RWPE2 (cell line): Measurements from ENCODE around the gene C20orf204.
A peak's percentile ranks its signal among the peaks of the same experiment; 100 is the strongest.

Experiments
- ATAC-seq: fragments of 200-7000 bp; cut with Tn5 transposase; 3 replicates; pipeline ENCODE4 v1.9.1; 2021; ENCODE audit warnings: low read depth
- DNase-seq: peaks from one replicate; pipeline ENCODE4 v3.0.0-alpha.2; 2020; ENCODE audit warnings: low spot score
- H3K27ac ChIP-seq: fragments of 450-650 bp; 2 replicates; pipeline ENCODE4 v1.5.1; 2017; ENCODE audit warnings: mild to moderate bottlenecking; ENCODE audit not compliant: poor library complexity, severe bottlenecking
- H3K27me3 ChIP-seq: fragments of 250-450 bp; sonication (Bioruptor Pico); 2 replicates; pipeline ENCODE4 v1.5.1; 2021; ENCODE audit warnings: mild to moderate bottlenecking, moderate library complexity; ENCODE audit not compliant: insufficient read depth, poor library complexity, severe bottlenecking
- H3K36me3 ChIP-seq: fragments of 250-450 bp; sonication (Bioruptor Pico); 2 replicates; pipeline ENCODE4 v1.5.1; 2020; ENCODE audit warnings: low read depth, mild to moderate bottlenecking, moderate library complexity
- H3K4me1 ChIP-seq: fragments of 250-450 bp; sonication (Bioruptor Pico); 2 replicates; pipeline ENCODE4 v1.5.1; 2021; ENCODE audit warnings: mild to moderate bottlenecking, moderate library complexity; ENCODE audit not compliant: insufficient read depth, poor library complexity, severe bottlenecking
- H3K4me3 ChIP-seq: fragments of 250-450 bp; sonication (Bioruptor Pico); 2 replicates; pipeline ENCODE4 v1.5.1; 2021; ENCODE audit warnings: mild to moderate bottlenecking, moderate library complexity; ENCODE audit not compliant: severe bottlenecking
- H3K9me3 ChIP-seq: fragments of 250-450 bp; sonication (Bioruptor Pico); 2 replicates; pipeline ENCODE4 v1.5.1; 2021; ENCODE audit warnings: mild to moderate bottlenecking, moderate library complexity; ENCODE audit not compliant: severe bottlenecking
- CTCF ChIP-seq: fragments of 450-650 bp; IDR thresholded peaks from one replicate; pipeline ENCODE4 v1.5.1; 2017; ENCODE audit warnings: mild to moderate bottlenecking, moderate library complexity; ENCODE audit not compliant: poor library complexity, severe bottlenecking

Gene C20orf204

GRCh38 chr20:64029293-64030117 lies 6.5 kb upstream of the C20orf204 start:
- Histone ChIP-seq H3K9me3 (no peaks in the 10 kb centered on the region), H3K27ac (no peak overlapping the region), H3K4me1 (no peaks in the 10 kb centered on the region), H3K4me3 (no peak overlapping the region), H3K36me3 (peaks cover 73% of the 10 kb centered on the region), H3K27me3 (no peaks in the 10 kb centered on the region)
- ATAC-seq (no peak), DNase-seq (peak; percentile 83)
- no peak for TF ChIP-seq CTCF

- TF ChIP-seq CTCF = no peak
- Histone ChIP-seq H3K4me3 (no peak overlapping the region), H3K27ac (no peak overlapping the region), H3K27me3 (no peaks in the 10 kb centered on the region), H3K4me1 (no peaks in the 10 kb centered on the region), H3K9me3 (no peaks in the 10 kb centered on the region), H3K36me3 (peaks cover 62% of the 10 kb centered on the region)
- DNase-seq (peak; percentile 77), ATAC-seq (no peak)
These were observed 5.4 kb upstream of the C20orf204 start for GRCh38 chr20:64030371-64031134.

- Histone ChIP-seq H3K9me3 (no peaks in the 10 kb centered on the region), H3K4me1 (no peaks in the 10 kb centered on the region), H3K27me3 (no peaks in the 10 kb centered on the region), H3K36me3 (peaks cover 49% of the 10 kb centered on the region), H3K4me3 (no peak overlapping the region), H3K27ac (no peak overlapping the region)
- ATAC-seq (no peak), DNase-seq (no peak)
- TF ChIP-seq CTCF = no peak
These were observed 4.1 kb upstream of the C20orf204 start for GRCh38 chr20:64031822-64032314.

GRCh38 chr20:64032706-64033624 lies 3.0 kb upstream of the C20orf204 start:
- H3K4me3 ChIP-seq = no peak overlapping the region
- DNase-seq (no peak), ATAC-seq (no peak)
- H3K9me3 ChIP-seq = no peaks in the 10 kb centered on the region
- H3K27me3 ChIP-seq = peaks cover 6% of the 10 kb centered on the region
- H3K36me3 ChIP-seq = peaks cover 38% of the 10 kb centered on the region
- TF ChIP-seq CTCF = no peak
- H3K27ac ChIP-seq = no peak overlapping the region
- H3K4me1 ChIP-seq = no peaks in the 10 kb centered on the region
